ENCODE results near the gene BORCS5.

DNA sequence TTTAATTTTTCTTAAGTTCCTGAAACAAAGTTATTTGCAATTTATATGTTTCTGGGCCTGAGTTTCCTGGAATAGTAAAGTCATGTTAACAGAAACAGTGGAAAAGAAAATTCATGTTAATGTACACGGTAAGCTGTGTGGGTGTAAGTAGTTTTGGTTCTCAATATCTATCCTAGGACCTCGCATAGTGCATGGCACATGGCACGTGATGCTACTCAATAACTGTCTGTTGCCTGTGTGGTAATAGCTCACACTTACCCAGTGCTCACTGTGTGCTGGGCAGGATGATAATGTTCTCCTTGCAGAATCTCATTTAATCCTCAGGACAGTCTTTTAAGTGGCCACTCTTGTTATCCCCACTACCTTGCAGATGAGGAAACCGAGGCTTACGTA is 105.0 kb downstream of the BORCS5 start:
- TF ChIP-seq, protein P1, sequence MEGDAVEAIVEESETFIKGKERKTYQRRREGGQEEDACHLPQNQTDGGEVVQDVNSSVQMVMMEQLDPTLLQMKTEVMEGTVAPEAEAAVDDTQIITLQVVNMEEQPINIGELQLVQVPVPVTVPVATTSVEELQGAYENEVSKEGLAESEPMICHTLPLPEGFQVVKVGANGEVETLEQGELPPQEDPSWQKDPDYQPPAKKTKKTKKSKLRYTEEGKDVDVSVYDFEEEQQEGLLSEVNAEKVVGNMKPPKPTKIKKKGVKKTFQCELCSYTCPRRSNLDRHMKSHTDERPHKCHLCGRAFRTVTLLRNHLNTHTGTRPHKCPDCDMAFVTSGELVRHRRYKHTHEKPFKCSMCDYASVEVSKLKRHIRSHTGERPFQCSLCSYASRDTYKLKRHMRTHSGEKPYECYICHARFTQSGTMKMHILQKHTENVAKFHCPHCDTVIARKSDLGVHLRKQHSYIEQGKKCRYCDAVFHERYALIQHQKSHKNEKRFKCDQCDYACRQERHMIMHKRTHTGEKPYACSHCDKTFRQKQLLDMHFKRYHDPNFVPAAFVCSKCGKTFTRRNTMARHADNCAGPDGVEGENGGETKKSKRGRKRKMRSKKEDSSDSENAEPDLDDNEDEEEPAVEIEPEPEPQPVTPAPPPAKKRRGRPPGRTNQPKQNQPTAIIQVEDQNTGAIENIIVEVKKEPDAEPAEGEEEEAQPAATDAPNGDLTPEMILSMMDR (IDR thresholded peaks at IDR 0.05) = no peak
- TF ChIP-seq, protein P2, sequence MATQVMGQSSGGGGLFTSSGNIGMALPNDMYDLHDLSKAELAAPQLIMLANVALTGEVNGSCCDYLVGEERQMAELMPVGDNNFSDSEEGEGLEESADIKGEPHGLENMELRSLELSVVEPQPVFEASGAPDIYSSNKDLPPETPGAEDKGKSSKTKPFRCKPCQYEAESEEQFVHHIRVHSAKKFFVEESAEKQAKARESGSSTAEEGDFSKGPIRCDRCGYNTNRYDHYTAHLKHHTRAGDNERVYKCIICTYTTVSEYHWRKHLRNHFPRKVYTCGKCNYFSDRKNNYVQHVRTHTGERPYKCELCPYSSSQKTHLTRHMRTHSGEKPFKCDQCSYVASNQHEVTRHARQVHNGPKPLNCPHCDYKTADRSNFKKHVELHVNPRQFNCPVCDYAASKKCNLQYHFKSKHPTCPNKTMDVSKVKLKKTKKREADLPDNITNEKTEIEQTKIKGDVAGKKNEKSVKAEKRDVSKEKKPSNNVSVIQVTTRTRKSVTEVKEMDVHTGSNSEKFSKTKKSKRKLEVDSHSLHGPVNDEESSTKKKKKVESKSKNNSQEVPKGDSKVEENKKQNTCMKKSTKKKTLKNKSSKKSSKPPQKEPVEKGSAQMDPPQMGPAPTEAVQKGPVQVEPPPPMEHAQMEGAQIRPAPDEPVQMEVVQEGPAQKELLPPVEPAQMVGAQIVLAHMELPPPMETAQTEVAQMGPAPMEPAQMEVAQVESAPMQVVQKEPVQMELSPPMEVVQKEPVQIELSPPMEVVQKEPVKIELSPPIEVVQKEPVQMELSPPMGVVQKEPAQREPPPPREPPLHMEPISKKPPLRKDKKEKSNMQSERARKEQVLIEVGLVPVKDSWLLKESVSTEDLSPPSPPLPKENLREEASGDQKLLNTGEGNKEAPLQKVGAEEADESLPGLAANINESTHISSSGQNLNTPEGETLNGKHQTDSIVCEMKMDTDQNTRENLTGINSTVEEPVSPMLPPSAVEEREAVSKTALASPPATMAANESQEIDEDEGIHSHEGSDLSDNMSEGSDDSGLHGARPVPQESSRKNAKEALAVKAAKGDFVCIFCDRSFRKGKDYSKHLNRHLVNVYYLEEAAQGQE (IDR thresholded peaks at IDR 0.05; ENCODE audit: insufficient read depth in 1 of 2, low read depth in 2 of 2, low read length in 1 of 2) = no peak
- TF ChIP-seq SIN3A (IDR thresholded peaks at IDR 0.05; ENCODE audit: borderline replicate concordance, insufficient read depth, low read depth, low read length) = no peak

All from Panc1 (cell line).